Measurements from ENCODE around the gene COL2A1.

Gene COL2A1

DNA sequence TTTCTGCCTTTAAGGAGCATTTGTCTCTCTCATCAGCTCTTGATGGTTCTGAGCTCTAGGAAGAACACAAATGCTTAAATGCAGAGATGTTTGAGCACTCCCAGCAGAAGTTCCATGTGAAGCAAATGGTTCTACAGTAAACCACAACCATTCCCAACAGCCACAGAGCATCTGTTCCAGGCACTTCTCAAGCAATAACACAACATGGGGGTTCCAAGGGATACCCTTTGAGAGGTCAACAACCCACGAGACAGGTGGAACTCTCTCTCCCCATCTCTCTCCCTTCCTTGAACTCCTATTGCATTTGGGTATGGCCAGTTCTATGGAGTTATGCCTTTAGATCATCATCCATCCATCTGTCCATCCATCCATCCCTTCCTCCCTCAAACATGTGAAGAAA lies 5.2 kb upstream of the COL2A1 start:
- no peak for DNase-seq

DNA sequence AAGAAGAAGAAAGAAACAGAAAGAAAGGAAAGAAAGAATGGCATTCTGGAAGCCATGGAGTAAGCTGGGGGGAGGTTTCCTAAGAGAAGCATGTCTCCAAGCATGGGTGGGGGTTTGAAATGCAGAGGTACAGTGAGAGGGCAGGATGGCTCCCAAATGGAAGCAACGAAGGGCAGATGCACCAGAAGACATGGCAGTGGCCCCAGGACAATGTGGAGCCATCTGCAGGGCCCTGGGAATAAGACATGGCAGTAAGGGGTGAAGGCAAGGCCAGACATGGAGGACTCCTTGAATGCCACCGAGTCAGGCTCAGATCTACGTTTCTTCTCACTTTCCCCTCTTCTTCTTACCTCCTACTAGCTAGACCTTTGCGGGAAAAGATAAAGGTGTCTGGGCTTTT lies 4.7 kb upstream of the COL2A1 start:
- DNase-seq, result no peak

DNA sequence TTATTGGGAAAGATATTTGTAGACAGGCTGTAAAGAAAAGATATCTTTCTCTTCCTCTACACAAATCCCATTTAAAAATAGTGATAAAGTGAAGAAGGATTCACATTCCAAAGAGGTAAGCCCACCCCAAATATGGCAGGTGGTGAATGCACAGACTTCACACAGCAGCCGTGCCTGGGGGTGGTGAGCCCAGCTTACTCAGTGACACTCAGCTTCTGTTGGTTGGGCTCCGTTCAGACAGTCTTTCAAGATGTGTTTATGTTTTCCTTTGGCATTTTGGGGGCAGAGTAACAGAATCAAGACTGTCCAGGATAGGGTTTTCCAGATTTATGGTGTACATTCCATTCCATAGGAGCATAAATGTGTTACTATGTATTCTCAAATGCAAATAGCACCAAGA lies 4.1 kb upstream of the COL2A1 start:
- DNase-seq, result no peak

DNA sequence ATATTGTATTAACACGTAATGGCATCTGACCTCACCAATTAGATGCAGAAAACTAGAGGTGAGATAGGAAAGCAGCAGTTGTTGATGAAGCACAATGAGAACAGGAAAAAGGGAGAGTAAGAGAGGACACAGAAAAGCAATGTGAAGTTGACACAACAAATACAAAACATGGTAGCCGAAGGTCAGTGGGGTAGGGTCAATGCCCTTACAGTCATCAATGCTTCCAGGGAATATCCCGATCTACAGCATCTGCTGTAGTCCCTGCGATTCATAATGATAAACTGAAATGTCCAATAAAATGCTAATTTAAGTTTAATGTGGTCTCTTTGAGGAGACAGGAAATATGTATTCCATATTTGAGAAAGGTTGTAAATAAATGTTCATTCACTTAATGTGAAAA lies 2.9 kb upstream of the COL2A1 start:
- no peak for DNase-seq

DNA sequence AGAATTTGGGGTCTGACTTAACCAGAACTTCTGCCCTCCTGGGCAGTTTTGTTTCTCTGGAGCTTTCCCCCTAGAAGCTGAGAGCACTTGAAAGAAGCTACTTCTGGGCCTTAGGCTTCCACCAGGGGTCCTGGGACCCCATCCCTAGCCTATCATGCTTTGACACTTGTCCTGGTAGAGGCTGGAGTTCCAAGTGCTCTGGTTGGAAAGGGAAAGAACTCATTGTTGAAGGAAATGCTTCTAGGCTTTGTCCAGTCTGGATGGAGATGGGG lies 1.4 kb upstream of the COL2A1 start:
- DNase-seq, result no peak

DNA sequence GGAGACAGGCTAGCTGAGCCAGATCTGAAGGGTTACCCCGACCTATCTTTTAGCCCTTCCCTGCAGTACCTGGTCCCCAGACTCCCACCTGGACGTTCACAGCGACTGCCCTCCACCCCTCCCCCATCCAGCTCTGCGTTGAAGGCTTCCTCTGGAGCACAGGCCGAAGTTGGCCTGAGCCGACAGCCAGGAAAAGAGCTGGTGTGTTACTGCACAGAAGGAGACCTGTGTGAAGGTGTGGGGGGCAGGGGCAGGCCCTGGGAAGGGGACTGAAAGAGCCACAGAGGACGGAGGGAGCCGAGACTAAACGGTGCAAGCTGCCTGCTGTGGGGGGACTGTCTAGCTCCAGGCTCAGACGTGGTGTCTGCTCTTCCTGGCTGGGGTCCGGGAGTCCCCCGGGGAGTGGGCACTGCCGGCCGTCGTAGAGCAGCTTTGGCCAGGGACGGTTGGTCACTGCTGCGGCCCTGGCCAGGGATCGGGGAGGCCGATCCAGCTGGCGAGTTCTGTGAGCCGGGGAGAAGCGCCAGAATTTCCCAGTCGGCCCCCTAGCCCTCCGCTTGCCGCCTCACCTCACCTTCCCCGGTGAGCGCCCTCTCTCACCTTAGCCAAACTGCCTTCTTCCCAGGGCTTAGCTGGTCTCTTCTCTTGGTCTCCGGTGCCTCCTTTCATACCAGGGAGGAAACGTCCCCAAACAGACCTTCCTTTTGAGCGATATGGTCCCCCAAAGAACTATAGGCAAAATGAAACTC lies 899 bp upstream of the COL2A1 start:
- DNase-seq, result no peak

DNA sequence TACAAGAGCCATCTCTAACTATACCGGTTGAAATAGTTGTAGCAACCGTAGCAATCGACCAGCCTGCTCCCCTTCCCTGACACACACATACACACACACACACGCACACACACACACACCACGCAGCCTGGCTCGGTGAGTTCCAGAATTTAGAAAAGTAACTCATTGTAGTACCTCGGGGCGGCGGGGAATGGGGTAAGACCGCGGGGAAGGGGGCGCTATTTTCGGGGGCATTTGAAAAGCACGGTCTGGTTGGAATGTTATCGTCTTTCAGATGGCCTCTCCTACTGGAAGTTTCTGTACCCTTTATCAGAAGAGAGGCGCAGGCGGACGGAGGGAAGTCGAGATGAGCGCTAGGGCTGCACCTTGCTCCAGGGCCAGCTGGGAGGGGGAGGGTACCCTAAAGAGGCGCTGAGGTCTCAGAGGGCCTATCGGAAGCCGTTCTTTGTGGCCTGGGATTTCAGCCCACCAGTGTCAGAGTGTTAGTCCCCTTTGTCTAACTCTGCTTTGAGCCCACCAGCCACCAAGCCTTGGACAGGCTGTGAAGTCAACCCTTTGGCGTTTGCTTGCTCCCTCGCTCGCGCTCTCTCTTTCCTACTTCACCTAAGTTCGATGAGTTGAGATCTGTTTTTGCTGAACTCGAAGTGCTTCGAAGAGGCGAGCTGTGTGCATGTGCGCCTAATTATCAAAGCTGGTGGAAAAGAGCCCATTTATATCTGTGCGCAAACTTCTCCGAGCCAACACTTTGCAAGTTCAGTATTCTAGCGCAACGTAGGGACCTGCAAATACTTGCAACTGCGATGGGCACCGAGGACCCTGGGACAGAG lies 837 bp downstream of the COL2A1 start:
- DNase-seq, result peak; percentile 71

DNA sequence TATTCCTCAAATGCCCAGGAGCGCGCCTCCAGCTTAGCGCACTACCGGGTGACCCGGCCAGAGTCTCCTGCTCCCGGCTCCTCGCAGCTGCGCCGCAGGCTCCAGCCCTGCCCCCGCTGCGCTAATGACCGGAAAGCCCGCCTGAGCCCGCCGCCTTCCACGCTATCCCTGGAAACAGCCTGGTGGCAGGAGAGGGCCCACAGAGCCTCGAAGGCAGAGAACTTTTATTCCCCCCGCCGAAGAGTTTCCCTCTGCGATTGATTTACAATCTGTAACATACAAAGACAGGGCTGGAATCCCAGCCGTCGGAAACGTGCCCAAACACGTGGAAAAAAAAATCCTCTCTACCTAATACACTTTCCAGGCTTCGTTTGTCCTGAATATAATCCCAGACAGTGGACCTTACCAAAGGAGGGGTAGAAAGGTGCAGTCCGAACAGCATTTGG lies 1.5 kb downstream of the COL2A1 start:
- DNase-seq, result peak; percentile 80

DNA sequence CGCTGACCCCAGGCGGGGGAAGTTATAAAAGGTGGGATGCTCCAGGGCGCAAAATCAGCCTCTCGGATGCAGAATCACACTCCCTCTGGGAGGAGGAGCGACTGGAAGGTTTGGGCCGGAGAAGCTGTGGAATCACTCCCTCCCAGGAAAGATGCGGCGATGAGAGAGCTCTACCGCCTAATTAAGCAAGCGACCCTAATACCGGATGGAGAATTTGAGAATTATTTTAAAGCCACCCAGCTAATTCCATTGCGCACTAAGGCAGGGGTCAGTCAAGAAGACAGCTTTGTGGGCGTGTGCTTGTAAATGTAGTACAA lies 1.9 kb downstream of the COL2A1 start:
- peak; percentile 67 for DNase-seq

DNA sequence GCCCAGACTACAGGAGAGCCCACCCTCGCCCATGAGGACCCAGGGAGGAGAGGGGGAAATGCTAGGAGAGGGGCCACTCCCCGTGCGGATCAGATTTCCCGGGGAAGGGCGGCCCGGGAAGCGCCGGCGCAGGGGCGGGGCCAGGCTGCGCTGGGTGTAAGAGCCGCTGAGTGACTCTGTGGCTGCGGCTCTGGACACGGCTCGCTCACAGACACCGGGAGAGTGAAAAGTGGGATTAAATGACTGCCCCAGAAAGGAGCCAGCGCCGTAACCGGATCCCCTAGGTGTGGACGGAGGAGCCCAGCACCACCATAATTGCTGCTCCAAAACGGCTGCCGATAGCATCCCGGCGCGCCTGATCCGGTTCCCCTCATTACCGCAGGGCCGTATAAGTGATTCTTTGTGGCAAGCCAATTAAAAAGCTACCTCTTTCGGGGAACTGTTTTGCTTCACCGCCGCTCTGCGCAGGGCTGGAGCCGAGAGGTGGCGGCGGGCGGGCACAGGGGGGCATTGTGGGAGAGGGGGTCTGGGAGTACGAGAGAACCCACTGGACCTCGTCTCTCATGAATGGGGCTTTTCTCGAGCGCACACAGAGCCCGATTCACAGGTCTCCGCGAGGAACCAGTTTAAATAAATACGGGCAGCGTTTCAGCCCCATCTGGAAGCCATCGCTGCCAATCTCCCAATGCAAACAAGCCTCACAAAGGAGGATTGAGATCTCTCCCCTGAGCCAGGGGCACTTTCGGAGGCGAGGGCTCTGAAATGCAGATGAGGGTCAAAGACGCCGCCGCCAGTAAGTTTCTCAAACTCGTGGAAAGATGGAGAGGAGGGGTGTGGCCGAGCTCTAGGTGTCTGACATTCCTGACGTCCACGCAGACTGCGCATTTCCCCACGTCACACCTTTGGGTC lies 2.5 kb downstream of the COL2A1 start:
- DNase-seq, result peak; percentile 87

DNA sequence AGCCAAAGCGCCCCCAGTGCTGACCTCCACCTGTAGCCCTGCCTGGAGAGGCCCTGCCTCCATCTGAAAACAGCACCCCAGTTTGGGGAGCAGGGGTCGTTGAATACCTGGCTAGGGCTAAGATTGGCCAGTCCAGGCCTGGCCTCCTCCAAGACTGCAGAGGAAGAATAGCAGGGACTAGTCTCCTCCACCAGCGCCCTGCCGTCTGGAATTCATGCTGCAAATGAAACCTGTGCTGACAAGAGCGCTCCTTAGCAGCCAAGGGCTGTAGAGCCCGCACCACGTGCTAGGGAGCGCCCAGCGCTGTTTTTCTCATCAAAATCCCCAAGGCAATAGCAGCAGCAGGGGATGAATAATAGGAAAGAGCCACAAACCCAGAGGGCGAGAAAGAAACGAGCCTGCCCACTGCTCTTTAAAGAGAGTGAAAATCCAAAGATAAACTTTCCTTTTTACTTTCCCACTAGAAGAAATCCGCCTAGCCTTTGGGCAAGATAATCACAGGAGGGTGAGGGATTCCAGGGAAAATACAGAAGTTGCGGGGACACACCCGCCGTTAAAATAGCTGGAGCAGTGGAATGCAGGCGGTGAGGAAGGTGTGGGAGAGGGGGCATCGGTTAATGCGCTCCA lies 3.3 kb downstream of the COL2A1 start:
- DNase-seq, result no peak

DNA sequence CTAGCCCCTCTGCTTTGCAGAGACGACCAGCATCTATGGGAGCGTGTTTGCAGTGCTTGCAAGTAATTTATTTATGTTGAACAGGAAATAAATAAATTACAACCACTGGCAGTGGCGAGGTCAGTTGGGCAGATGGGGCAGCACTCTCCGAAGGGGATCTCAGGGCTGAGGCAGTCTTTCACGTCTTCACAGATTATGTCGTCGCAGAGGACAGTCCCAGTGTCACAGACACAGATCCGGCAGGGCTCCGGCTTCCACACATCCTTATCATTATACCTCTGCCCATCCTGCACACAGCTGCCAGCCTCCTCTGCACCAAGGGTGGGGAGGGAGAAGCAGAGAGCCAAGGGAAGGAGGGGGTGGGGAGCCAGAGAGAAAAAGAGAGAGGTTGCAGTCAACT lies 4.5 kb downstream of the COL2A1 start:
- DNase-seq, result no peak

DNA sequence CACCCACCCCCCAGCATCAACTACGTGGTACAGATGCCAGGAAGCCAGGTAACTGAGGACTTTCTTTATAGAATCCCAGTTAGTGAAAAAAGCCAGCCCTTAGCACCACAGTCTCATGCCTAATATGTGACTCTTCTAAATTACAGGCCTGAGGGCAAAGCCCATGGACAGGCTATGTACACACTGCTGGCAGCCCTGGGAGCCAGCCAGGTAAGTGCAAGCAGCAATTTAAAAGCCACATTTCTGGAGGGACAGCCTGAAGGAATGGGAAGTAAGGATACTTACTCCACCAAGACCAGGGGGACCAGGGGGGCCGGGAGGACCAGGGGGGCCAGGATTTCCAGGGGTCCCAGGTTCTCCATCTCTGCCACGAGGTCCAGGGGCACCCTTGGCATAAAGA lies 7.0 kb downstream of the COL2A1 start:
- no peak for DNase-seq

DNA sequence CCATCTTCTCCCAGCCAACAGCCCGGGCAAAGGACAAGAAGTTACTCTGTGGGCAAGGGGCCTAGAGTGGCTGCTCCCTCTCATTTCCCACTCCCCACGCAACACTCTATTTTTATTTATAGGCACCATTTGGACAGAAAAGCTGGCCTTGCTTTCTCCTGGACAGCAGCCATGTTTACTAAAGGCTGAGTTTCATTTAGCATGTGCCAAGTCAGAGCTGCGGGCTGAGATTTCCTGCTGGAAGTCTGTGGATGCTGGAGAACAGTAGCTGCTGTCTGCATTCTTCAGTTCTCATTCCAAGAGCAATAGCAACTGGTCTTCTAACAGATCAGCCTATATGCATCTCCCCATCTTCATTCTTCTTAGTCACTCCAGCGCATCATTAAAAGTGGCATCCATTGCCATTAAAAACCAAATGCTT lies 8.3 kb downstream of the COL2A1 start:
- no peak for DNase-seq

DNA sequence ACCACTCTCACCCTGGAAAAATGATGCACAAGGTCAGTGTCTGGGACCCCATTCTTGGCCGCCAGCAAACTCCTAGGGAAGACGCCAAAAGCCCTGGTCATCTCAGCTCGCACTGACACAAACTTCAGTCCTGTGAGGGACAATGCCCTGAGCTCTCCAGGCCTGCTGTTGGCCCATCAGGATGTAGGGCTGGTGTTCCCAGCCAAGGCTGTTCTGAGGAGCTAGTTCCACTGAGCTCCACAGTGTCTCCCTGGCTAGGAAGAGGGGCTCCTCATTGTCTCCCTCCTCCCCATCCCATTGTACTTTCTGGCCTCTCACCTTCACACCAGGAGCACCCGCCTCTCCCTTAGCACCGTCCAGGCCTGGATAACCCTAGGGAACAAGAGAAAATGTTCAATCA lies 10.8 kb downstream of the COL2A1 start:
- DNase-seq, result no peak

DNA sequence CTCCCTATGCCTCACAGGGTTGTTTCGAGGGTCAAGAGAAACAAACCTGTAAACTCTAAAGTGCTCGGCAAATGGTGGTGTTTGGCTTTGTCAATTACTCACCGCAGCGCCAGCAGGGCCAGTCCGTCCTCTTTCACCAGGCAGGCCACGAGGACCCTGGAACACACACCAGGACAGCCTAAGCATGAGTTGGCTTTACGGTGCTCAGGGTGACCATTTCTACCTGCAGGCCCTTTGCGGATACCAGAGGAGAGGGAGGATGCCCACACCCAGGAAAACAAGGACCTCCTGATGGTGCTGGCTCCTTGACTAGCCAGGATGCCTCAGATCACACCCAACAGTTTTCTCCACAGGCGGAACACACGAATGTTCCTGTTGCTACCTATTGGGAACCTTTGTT lies 11.5 kb downstream of the COL2A1 start:
- DNase-seq, result no peak

DNA sequence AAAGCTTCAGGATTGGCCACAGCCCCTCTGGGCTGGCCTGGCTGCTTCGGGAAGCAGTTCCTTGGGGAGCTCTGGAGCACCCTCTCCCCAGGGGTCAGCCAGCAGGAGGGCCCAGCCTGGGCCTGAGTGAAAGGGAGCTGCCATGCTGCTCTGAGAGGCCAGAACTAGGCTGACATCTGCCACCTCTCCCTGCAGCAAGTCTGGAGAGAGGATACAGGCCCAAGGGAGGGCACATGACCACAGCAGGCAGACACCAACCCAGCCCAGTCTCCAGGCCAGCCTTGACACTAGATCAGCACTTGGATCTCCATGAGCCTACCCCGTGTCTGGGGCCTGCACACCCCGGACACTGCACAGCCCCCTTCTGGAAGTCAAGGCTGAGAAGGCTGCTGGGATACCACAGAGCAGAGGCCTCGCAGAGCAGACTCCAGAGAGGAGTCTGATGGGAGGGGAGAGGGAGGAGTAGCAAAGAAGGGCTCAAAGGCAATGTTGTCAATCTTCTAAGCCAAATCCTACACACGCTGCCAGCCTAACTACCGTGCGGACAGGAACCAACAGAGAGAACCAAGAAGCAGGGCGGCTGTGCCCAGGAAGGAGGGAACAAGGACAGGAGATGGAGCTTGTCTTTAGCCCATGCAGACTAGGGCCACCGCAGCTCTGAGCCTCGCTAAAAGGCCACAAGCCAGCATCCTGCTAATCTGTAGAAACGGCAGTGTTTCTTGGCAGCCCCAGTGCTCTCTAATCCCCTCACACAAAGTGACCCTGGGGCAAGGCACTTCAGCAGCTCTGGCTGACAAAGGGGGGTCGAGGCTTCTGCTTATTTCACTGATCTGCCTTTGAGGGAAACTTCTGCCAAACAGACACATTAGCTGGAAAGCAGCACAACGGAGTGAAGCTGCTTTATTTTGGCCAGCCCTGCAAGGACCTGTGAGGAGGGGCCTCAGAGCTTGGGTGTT lies 12.9 kb downstream of the COL2A1 start:
- DNase-seq, result peak; percentile 46

DNA sequence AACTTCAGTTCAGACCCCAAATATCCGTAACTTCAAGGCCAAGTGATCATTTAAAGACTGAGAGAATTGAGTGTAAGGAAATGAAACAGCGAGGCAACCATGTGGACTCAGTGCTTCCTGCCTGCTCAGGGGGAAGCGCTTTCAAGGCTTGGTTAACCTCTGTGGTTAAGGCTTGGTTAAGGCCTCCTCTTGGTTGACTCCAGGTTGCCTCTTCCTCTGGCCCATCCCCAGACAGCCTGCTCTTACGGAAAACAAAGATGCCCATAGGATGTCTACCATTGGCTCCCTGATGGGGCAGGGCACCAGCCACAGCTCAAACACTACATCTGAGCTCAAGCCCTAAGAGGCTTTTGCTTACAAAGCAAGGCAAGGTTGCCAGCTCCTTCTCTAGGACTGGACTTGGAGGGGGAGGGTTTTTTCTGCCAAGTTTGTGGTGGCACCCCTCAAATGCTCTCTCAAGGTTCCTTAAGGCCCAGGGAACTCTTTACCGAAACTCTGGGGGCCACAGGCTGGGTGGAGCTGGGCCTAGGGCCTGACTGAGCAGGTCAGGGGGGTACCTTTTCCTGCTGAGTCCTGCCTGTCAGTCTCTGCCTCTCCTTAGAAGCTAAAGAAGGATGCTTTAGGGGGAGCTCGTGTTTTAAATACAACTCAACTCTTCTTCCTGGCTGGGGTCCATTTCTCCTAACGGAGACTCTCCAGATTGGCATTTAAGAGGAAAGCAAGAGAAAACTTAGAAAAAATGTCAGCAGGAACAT lies 13.7 kb downstream of the COL2A1 start:
- no peak for DNase-seq

DNA sequence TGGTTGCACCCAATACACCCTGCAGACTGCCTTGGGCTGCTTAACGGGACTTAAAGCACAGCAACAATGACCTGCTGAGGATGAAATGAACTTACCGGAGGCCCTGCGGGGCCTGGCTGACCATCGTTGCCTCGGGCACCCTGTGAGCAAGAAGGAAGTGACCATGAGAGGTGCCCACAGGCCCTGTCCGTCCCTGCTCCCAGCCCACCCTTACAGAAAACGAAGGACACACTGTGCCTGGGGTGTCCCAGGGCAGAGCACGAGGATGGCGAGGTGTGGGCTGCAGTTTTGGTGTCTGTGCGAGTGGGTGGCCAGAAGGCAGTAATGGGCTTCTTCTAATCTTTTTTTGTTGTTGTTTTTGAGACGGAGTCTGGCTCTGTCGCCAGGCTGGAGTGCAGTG lies 14.6 kb downstream of the COL2A1 start:
- no peak for DNase-seq

DNA sequence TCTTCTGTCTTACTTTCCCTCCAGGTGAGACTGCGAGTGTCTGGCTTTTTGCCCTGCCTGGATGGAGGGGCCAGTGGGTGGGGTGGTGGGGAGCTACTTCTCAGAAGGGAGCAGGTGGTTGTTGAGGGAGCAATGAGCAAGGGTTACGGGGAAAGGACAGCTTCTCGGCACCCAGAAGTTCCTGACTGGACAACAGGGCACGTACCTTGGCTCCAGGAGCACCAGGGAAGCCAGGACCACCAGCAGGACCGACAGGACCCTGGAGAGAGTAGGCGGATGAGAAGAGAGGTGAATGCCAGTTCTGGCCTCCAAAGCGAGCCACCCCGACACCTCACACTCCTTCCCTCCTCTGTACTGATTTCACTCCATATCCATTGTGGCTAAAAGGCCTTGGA lies 15.3 kb downstream of the COL2A1 start:
- DNase-seq, result no peak
